ENCODE data around the gene CYB5R4. TPM values are rescaled to one million over a fixed set of nuclear protein-coding genes. Genes with fewer than 3 reads are reported as not detected.
"Not testable (repeated sequence)": the region's sequence is repeated elsewhere in the genome, so short reads cannot be mapped to it uniquely, and the experiment has no call there.

CYB5R4 gene
- total RNA-seq, 1 donor from 2014 or later = 13.9 TPM

DNA sequence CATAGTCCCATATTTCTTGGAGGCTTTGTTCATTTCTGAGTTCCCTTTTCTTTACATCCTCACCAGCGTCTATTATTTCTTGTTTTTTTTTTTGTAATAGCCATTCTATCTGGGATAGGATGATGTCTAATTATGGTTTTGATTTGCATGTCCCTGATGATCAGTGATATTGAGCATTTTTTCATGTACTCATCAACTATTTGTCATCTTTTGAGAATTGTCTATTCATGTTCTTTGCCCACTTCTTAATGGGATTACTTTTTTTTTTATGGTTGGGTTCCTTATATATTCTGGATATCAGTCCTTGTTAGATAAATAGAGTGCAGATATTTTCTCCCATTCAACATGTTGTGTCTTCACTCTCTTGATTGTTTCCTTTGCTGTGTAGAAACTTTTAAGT lies 42.1 kb downstream of the CYB5R4 start:
- DNase-seq (no peak), ATAC-seq (no peak)
- intact Hi-C loops (cut with micrococcal nuclease) = no loop called here

DNA sequence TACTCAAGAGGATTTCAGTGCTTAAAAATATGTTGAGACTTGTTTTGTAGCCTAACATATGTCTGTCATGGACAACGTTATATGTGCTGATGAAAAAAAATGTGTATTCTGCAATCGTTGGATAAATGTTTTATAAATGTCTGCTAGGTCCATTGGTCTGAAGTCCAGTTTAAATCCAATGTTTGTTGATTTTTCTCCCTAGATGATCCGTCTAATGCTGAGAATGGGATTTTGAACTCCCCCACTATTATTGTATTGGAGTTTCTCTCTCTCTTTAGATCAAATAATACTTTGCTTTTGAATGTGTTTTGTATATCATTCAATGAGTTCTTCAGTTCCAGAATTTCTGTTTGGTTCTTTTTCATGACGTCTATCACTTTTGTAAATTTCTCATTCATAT lies 44.9 kb downstream of the CYB5R4 start:
- no peak for ATAC-seq
- intact Hi-C loops (cut with micrococcal nuclease) = no loop called here
- no peak for DNase-seq

DNA sequence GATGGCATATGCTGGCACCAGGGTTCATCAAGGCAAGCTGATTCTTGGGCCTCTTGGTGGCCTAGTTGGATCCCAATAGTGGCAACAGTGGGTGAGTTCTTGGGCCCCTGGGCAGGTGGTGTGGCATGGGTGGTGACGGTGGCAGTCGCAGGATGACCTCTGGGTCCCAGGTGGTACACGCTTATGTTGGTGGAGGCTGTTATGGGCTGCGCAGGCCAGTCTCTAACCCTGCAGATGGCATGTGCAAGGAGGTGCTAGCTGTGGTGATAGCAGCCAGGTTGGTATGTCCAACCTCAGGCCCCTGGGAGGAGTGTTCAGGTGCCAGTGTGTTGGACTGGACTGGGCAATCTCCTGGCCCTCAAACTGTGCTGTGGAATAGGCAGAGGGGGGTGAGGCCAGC lies 46.2 kb downstream of the CYB5R4 start:
- intact Hi-C loops (cut with micrococcal nuclease) = no loop called here
- ATAC-seq (no peak), DNase-seq (no peak)

- DNase-seq; ATAC-seq; intact Hi-C loops (cut with micrococcal nuclease): not testable (repeated sequence)
These were observed 48.3 kb downstream of the CYB5R4 start for GRCh38 chr6:83907623-83908390.

DNA sequence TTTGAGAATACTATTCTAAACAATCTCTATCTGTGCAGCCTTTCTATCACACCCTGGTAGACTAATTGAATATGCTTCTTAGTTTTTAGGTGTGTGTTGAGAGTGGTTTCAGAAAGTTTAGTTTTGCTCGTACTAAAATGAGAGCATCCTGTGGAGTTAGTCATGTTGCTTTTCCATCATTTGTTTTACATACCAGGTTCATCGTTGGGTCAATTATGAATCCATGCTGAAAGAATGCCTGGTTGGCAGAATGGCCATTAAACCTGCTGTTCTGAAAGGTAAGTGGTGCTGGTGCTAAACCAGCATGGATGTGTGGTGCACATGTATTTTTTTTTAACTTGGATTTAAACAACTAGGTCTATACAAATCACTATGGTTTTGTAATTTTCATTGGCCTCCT lies 49.3 kb downstream of the CYB5R4 start:
- intact Hi-C loops (cut with micrococcal nuclease) = no loop called here
- DNase-seq (no peak), ATAC-seq (no peak)

DNA sequence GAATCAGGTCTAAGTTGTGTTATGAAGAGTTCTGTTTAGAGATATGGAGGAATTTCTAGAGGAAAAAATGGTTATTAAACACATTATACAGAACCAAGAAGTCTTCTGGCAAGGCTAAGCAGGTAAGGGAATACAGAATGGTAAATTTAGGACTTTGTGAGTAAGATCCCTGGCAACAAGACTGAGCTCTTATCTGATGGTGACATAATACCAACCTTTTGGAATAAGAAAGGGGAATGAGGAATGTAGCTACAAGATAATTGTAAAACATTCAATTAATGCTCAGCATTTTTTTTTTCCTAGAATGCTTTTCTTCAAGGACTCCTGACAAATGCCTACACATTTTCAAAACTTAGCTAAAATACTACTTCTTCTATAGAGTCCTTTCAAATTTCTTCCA lies 51.8 kb downstream of the CYB5R4 start:
- DNase-seq (no peak), ATAC-seq (no peak)
- intact Hi-C loops (cut with micrococcal nuclease) = no loop called here

DNA sequence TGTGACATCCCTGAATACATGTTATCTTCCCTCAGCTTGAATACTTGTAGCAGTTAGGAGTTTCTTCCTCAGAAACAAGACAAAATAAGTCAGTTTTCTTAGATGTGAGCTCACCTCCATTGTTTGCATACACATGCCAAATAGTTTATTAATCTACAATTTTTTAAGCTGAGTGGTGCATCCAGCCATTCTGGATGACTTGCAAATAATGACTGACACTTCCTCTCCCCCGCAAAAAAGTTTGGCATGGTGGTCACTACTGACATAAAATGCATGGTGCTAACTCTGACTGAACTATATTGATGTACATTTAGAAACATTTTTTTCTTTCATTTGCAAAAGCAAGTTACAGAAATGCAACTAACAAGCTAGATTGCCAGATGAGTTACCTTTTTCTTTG lies 55.5 kb downstream of the CYB5R4 start:
- ATAC-seq (no peak), DNase-seq (no peak)
- intact Hi-C loops (cut with micrococcal nuclease) = no loop called here

DNA sequence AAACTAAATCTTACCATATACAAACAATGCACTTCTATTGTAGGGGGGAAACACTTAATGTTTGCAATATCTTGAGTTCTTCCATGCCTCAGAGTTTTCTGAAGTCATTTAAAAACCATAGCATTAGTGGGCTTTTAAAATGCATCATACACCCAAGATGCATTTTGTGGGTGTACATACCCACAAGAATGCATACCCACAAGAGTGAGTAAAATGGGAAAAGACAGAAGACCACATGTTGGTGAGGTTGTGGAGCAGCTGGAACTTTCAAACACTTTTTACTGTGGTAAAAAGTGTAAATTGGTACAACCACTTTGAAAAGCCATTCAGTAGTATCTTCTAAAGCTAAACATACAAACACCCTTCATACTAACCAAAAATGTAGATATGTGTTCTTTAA lies 57.5 kb downstream of the CYB5R4 start:
- intact Hi-C loops (cut with micrococcal nuclease) = no loop called here
- DNase-seq = no peak
- ATAC-seq = no peak

- intact Hi-C loops (cut with micrococcal nuclease) = no loop called here
- ATAC-seq = no peak
These were observed 60.5 kb downstream of the CYB5R4 start for GRCh38 chr6:83920017-83920416.

GRCh38 chr6:83921315-83921714 lies 61.8 kb downstream of the CYB5R4 start:
- ATAC-seq (no peak), DNase-seq (no peak)
- intact Hi-C loops (cut with micrococcal nuclease) = no loop called here

More at GRCh38 chr6:83920017-83920416, 60.5 kb downstream of the CYB5R4 start:
- DNase-seq = no peak

GRCh38 chr6:83927470-83927869 lies 68.0 kb downstream of the CYB5R4 start:
- intact Hi-C loops (cut with micrococcal nuclease) = no loop called here
- ATAC-seq (no peak), DNase-seq (no peak)

DNA sequence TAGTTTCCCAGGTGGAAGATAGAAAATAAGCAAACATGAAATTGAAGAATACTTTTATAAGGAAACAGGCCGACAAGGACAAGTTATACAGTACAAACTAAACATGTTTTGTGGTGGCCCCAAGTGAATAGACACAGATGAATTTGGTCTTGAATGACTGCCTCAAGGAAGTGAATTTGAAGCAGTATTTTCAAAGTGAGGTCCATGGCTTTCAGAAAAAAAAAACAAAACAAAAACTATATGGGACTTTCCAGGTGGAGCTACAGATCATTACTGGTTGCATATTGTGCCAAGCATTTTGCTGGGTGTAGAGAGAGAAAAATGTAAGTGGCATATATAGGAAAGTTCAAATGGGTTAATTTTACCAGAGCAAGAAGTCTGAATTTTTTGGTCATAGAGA lies 68.8 kb downstream of the CYB5R4 start:
- DNase-seq (no peak), ATAC-seq (no peak)
- intact Hi-C loops (cut with micrococcal nuclease) = no loop called here

GRCh38 chr6:83946201-83946833 lies 86.8 kb downstream of the CYB5R4 start:
- DNase-seq; ATAC-seq; intact Hi-C loops (cut with micrococcal nuclease): not testable (repeated sequence)

- ATAC-seq = not testable (repeated sequence)
These were observed 88.5 kb downstream of the CYB5R4 start for GRCh38 chr6:83947983-83948382.

DNA sequence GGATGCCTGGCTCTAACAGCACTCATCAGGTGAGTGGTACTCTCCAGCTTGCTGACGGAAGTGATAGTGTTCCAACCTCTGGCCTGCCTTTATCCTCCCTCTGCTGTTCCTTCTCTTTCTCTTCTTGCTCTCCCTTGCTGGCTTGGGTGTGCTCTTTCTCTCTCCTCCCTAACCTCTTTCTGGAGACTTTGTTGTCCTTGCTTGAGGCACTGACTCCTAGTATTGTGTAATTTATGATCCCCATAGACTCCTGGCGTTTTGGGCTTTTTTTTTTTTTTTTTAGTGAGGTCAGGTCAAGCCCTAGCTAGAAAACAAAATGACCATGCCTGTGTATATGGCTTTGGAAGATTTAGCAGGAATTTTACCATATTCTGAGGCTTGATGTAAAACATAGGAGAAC lies 89.4 kb downstream of the CYB5R4 start:
- intact Hi-C loops (cut with micrococcal nuclease) = no loop called here
- ATAC-seq (no peak), DNase-seq (no peak)

More at GRCh38 chr6:83947983-83948382, 88.5 kb downstream of the CYB5R4 start:
- DNase-seq; intact Hi-C loops (cut with micrococcal nuclease): not testable (repeated sequence)

DNA sequence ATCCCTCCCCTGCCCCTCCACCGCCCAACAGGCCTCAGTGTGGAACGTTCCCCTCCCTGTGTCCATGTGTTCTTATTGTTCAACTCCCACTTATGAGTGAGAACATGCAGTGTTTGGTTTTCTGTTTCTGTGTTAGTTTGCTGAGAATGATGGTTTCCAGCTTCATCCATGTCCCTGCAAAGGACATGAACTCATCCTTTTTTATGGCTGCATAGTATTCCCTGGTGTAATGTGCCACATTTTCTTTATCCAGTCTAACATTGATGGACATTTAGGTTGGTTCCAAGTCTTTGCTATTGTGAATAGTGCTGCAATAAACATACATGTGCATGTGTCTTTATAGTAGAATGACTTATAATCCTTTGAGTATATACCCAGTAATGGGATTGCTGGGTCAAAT lies 91.9 kb downstream of the CYB5R4 start:
- ATAC-seq; DNase-seq; intact Hi-C loops (cut with micrococcal nuclease): not testable (repeated sequence)

- no peak for ATAC-seq
- DNase-seq = no peak
- intact Hi-C loops (cut with micrococcal nuclease) = no loop called here
These were observed 93.3 kb downstream of the CYB5R4 start for GRCh38 chr6:83952830-83953229.

DNA sequence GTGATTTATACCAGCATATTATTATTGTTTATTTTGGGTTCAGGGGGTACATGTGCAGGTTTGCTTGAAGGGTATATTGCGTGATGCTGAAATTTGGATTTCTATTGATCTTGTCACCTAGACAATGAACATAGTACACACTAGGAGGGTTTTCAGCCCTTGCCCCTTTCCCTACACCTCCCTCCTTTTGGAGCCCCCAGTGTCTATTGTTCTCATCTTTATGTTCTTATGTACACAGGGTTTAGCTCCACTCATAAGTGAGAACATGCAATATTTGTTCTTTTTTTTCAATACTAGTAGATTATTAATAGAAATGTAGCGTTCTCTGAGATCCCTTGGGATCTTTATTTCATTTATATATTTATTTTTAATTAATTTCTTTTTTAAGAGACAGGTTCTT lies 94.9 kb downstream of the CYB5R4 start:
- no peak for ATAC-seq
- intact Hi-C loops (cut with micrococcal nuclease) = no loop called here

GRCh38 chr6:83958241-83958685 lies 98.8 kb downstream of the CYB5R4 start:
- ATAC-seq = no peak
- no peak for DNase-seq
- intact Hi-C loops (cut with micrococcal nuclease) = no loop called here

More for the DNA sequence above, 94.9 kb downstream of the CYB5R4 start:
- no peak for DNase-seq

GRCh38 chr6:83960664-83961063 lies 101.2 kb downstream of the CYB5R4 start:
- intact Hi-C loops (cut with micrococcal nuclease) = no loop called here
- ATAC-seq (no peak), DNase-seq (no peak)

DNA sequence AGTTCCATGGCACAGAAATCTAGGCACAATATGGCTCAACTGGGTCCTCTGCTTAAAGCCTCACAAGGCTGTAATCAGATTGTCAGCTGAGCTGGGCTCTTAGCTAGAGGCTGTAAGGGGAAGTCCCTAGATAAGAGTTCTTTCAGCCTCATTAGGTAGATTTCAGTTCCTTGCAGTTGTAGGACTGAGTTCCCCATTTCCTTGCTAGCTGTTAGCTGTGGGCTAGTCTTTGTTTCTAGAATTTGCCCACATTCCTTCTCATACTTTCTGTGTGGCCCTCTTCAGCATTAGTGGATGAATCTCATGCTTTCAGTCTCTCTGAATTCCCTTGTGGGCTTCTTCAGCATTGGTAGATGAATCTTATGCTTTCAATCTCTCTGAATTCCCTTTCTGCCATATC lies 103.1 kb downstream of the CYB5R4 start:
- no peak for ATAC-seq
- intact Hi-C loops (cut with micrococcal nuclease) = no loop called here
- no peak for DNase-seq
